ENCODE measurements around the gene GRM3.

- no peak for TF ChIP-seq CTCF (IDR thresholded peaks at IDR 0.05)
- TF ChIP-seq POLR2AphosphoS5 (IDR thresholded peaks at IDR 0.05): no peak
These were observed 245.8 kb downstream of the GRM3 start for GRCh38 chr7:86889501-86889900.

Measured in esophagus muscularis mucosa (tissue), 3 donors.